Fibroblast of lung (primary cell): ENCODE measurements around the gene FHL1. TPM values are rescaled to one million over a fixed set of nuclear protein-coding genes. Genes with fewer than 3 reads are reported as not detected.
"Not testable (repeated sequence)": the region's sequence is repeated elsewhere in the genome, so short reads cannot be mapped to it uniquely, and the experiment has no call there.

ENCODE experiments used
- DNase-seq, 2 donors: peaks; one replicate each; pipeline versions ENCODE4 v3.0.0 to v3.0.0-alpha.2; 2010; ENCODE audit warnings: low read depth in 2 of 2
- H2AFZ ChIP-seq: 2 replicates; pipeline ENCODE4 v1.5.1; 2012; ENCODE audit warnings: low read length, control low read depth, inconsistent platforms
- H3K27ac ChIP-seq: 2 replicates; pipeline ENCODE4 v1.5.1; 2011; ENCODE audit warnings: low read length, control low read depth; ENCODE audit not compliant: insufficient read depth
- H3K27me3 ChIP-seq: 2 replicates; pipeline ENCODE4 v1.5.1; 2011; ENCODE audit warnings: mild to moderate bottlenecking, low read length; ENCODE audit not compliant: control insufficient read depth, insufficient read depth
- H3K36me3 ChIP-seq: 2 replicates; pipeline ENCODE4 v1.5.1; 2011; ENCODE audit warnings: low read length; ENCODE audit not compliant: control insufficient read depth, insufficient read depth
- H3K4me1 ChIP-seq: 2 replicates; pipeline ENCODE4 v1.5.1; 2011; ENCODE audit warnings: low read length; ENCODE audit not compliant: control insufficient read depth, insufficient read depth; ENCODE audit errors: extremely low read depth
- H3K4me2 ChIP-seq: 2 replicates; pipeline ENCODE4 v1.5.1; 2011; ENCODE audit warnings: low read length, control low read depth; ENCODE audit not compliant: insufficient read depth; ENCODE audit errors: extremely low read depth
- H3K4me3 ChIP-seq, 4 experiments: fragments of 200-600 bp in 1 of 4; sonication (generic) in 1 of 4; replicated peaks in 1 of 4; 2 replicates each; pipeline ENCODE4 v1.5.1; 2011 to 2016; ENCODE audit warnings: low read length in 4 of 4, low read depth in 3 of 4, mild to moderate bottlenecking in 3 of 4, control low read depth in 2 of 4, inconsistent platforms in 1 of 4, mixed read lengths in 1 of 4; ENCODE audit not compliant: insufficient read depth in 1 of 4; ENCODE audit errors: control extremely low read depth in 1 of 4
- H3K79me2 ChIP-seq: 2 replicates; pipeline ENCODE4 v1.5.1; 2012; ENCODE audit warnings: mild to moderate bottlenecking, low read length, inconsistent platforms; ENCODE audit not compliant: control insufficient read depth, insufficient read depth
- H3K9ac ChIP-seq: 2 replicates; pipeline ENCODE4 v1.5.1; 2011; ENCODE audit warnings: mild to moderate bottlenecking, low read length, control low read depth; ENCODE audit not compliant: insufficient read depth
- H3K9me3 ChIP-seq: 2 replicates; pipeline ENCODE4 v1.5.1; 2012; ENCODE audit warnings: low read depth, low read length; ENCODE audit not compliant: control insufficient read depth, insufficient read depth
- H4K20me1 ChIP-seq: 2 replicates; pipeline ENCODE4 v1.5.1; 2011; ENCODE audit warnings: low read length; ENCODE audit not compliant: control insufficient read depth, insufficient read depth; ENCODE audit errors: extremely low read depth
- CTCF ChIP-seq, 2 donors: IDR thresholded peaks in 1 of 2; conservative IDR thresholded peaks in 1 of 2; 1 replicate in 1 of 2; 2 replicates in 1 of 2; pipeline ENCODE4 v1.5.1; 2011 to 2012; ENCODE audit warnings: low read length in 2 of 2, control low read depth in 1 of 2, inconsistent platforms in 1 of 2, low read depth in 1 of 2, mild to moderate bottlenecking in 1 of 2
- EZH2 ChIP-seq: IDR thresholded peaks from 2 replicates; pipeline ENCODE4 v1.5.1; 2012; ENCODE audit warnings: low read length, control low read depth, mild to moderate bottlenecking; ENCODE audit errors: missing control alignments
- polyA plus RNA-seq, 2 donors: library from polyadenylated mRNA; depleted of rRNA in 1 of 2; stranded (reverse) in 1 of 2; unstranded in 1 of 2; fragments of >200 nt; gene quantifications; 2 replicates each; pipeline ENCODE4 v1.2.1, GENCODE V29; 2011 to 2012; ENCODE audit warnings: missing spikeins in 1 of 2
- total RNA-seq: library from RNA; depleted of rRNA; stranded (reverse); fragments of >200 nt; gene quantifications from 2 replicates; pipeline ENCODE4 v1.2.1, GENCODE V29; 2014

Gene FHL1
- total and polyA plus RNA-seq, 2 donors (not counting 1 experiment from before 2014, with no cell fraction given), result 180 to 627 TPM

GRCh38 chrX:136106920-136107528, 40.3 kb upstream of the FHL1 start:
- Histone ChIP-seq H3K4me3 (no peak overlapping the region), H3K4me1 (no peaks in the 10 kb centered on the region), H3K79me2 (no peaks in the 10 kb centered on the region), H3K4me2 (peak overlapping the region; percentile 64), H3K9ac (no peak overlapping the region), H4K20me1 (no peaks in the 10 kb centered on the region), H2AFZ (peak overlapping the region; percentile 30), H3K27ac (no peak overlapping the region), H3K36me3 (no peaks in the 10 kb centered on the region), H3K27me3 (no peaks in the 10 kb centered on the region), H3K9me3 (no peaks in the 10 kb centered on the region)
- no peak for DNase-seq
- TF ChIP-seq CTCF (conservative IDR thresholded peaks at IDR 0.05 in 1 of 2, IDR thresholded peaks at IDR 0.05 in 1 of 2; ENCODE audit: low read depth in 1 of 2, low read length in 2 of 2), result no peak

GRCh38 chrX:136108905-136109304, 38.4 kb upstream of the FHL1 start:
- not testable (repeated sequence) for H3K27ac ChIP-seq, DNase-seq, H3K9ac ChIP-seq, H2AFZ ChIP-seq, H3K36me3 ChIP-seq, H3K27me3 ChIP-seq, H4K20me1 ChIP-seq, H3K79me2 ChIP-seq, H3K4me1 ChIP-seq, H3K4me2 ChIP-seq, H3K9me3 ChIP-seq, H3K4me3 ChIP-seq

GRCh38 chrX:136112286-136112685, 35.0 kb upstream of the FHL1 start:
- no peaks in the 10 kb centered on the region for H3K36me3 ChIP-seq
- H3K4me1 ChIP-seq, result no peaks in the 10 kb centered on the region
- H3K4me3 ChIP-seq, result no peak overlapping the region
- no peak overlapping the region for H2AFZ ChIP-seq
- H3K9ac ChIP-seq, result no peak overlapping the region
- no peaks in the 10 kb centered on the region for H4K20me1 ChIP-seq
- H3K4me2 ChIP-seq, result no peak overlapping the region
- no peaks in the 10 kb centered on the region for H3K9me3 ChIP-seq
- TF ChIP-seq CTCF (conservative IDR thresholded peaks at IDR 0.05 in 1 of 2, IDR thresholded peaks at IDR 0.05 in 1 of 2; ENCODE audit: low read depth in 1 of 2, low read length in 2 of 2) (no peak), EZH2 (no peak)
- H3K27me3 ChIP-seq, result no peaks in the 10 kb centered on the region
- H3K79me2 ChIP-seq, result no peaks in the 10 kb centered on the region
- DNase-seq, result no peak
- no peak overlapping the region for H3K27ac ChIP-seq
